ENCODE measurements around the gene TRMT112.

- no peak for TF ChIP-seq CTCF (IDR thresholded peaks at IDR 0.05 in 2 of 3, conservative IDR thresholded peaks at IDR 0.05 in 1 of 3; ENCODE audit: borderline replicate concordance in 1 of 3, insufficient read depth in 1 of 3, low read depth in 2 of 3, low read length in 2 of 3)
- TF ChIP-seq REST (IDR thresholded peaks at IDR 0.05; ENCODE audit: low read depth) = no peak
- no peak for TF ChIP-seq ZFX (IDR thresholded peaks at IDR 0.05)
- TF ChIP-seq EZH2phosphoT487 (IDR thresholded peaks at IDR 0.05; ENCODE audit: borderline replicate concordance) = no peak
- TF ChIP-seq ZBTB33 (IDR thresholded peaks at IDR 0.05; ENCODE audit: extremely low read depth, insufficient replicate concordance, low read length) = no peak
- no peak for TF ChIP-seq POLR2AphosphoS5 (IDR thresholded peaks at IDR 0.05; ENCODE audit: low read depth, low read length)
- TF ChIP-seq POLR2A (IDR thresholded peaks at IDR 0.05; ENCODE audit: borderline replicate concordance, extremely low read depth, insufficient read depth, insufficient read length) = no peak
- TF ChIP-seq CEBPB (IDR thresholded peaks at IDR 0.05; ENCODE audit: low read depth) = no peak
- TF ChIP-seq MAX (IDR thresholded peaks at IDR 0.05) = no peak
- TF ChIP-seq SRF (IDR thresholded peaks at IDR 0.05; ENCODE audit: low read depth) = no peak
- no peak for TF ChIP-seq YY1 (IDR thresholded peaks at IDR 0.05; ENCODE audit: extremely low read depth, insufficient replicate concordance, low read depth, low read length)
- no peak for TF ChIP-seq EZH2 (IDR thresholded peaks at IDR 0.05)
- no peak for TF ChIP-seq JUND (IDR thresholded peaks at IDR 0.05)
- no peak for TF ChIP-seq CBX3 (IDR thresholded peaks at IDR 0.05; ENCODE audit: low read depth)
Measured at GRCh38 chr11:64292460-64293254, 24.7 kb downstream of the TRMT112 start.

Data from HCT116 (cell line).